Esophagus muscularis mucosa (tissue), 4 donors: Measurements from ENCODE around the gene MEIOSIN. TPM values are rescaled to one million over a fixed set of nuclear protein-coding genes. Genes with fewer than 3 reads are reported as not detected.

Source experiments
- DNase-seq: peaks from one replicate; pipeline ENCODE4 v3.0.0-alpha.2; 2017; ENCODE audit errors: extremely low spot score
- H3K27ac ChIP-seq, 4 donors: fragments of 200-600 bp; sonication (generic); replicated peaks in 1 of 4; 1 replicate in 3 of 4; 2 replicates in 1 of 4; pipeline ENCODE4 v1.5.1; 2016 to 2019; ENCODE audit warnings: mild to moderate bottlenecking in 1 of 4
- H3K27me3 ChIP-seq, 4 donors: fragments of 200-600 bp; sonication (generic); one replicate each; pipeline versions ENCODE4 v1.5.1 to v1.6.0; 2016 to 2019
- H3K36me3 ChIP-seq, 4 donors: fragments of 200-600 bp; sonication (generic); one replicate each; pipeline ENCODE4 v1.5.1; 2016 to 2019
- H3K4me1 ChIP-seq, 4 donors: fragments of 200-600 bp; sonication (generic); one replicate each; pipeline ENCODE4 v1.5.1; 2016 to 2019
- H3K4me3 ChIP-seq, 4 donors: fragments of 200-600 bp; sonication (generic); 1 replicate in 2 of 4; 2 replicates in 2 of 4; pipeline ENCODE4 v1.5.1; 2016 to 2019; ENCODE audit warnings: mild to moderate bottlenecking in 4 of 4, moderate library complexity in 1 of 4
- H3K9me3 ChIP-seq, 4 donors: fragments of 200-600 bp; sonication (generic); 1 replicate in 3 of 4; 2 replicates in 1 of 4; pipeline ENCODE4 v1.5.1; 2016 to 2019
- CTCF ChIP-seq, 3 experiments: fragments of 200-600 bp in 2 of 3; fragments of 450-650 bp in 1 of 3; sonication (generic) in 2 of 3; IDR thresholded peaks; one replicate each; pipeline ENCODE4 v1.5.1; 2017 to 2019; ENCODE audit warnings: antibody characterized with exemption in 3 of 3, mild to moderate bottlenecking in 2 of 3, moderate library complexity in 1 of 3
- EP300 ChIP-seq: sonication (generic); formaldehyde crosslinking; IDR thresholded peaks from one replicate; pipeline ENCODE4 v1.6.1; 2017; ENCODE audit warnings: antibody characterized with exemption
- POLR2A ChIP-seq: fragments of 450-650 bp; IDR thresholded peaks from one replicate; pipeline ENCODE4 v1.6.1; 2017; ENCODE audit warnings: antibody characterized with exemption, moderate library complexity, mild to moderate bottlenecking, low read depth
- POLR2AphosphoS5 ChIP-seq, 2 donors: sonication (generic); formaldehyde crosslinking; IDR thresholded peaks; one replicate each; pipeline ENCODE4 v1.6.1; 2017; ENCODE audit warnings: antibody characterized with exemption in 2 of 2
- WGBS: methylation state at CpG from one replicate; pipeline ENCODE4 v1.1.5; 2018; 5-methylcytosine and 5-hydroxymethylcytosine counted together
- intact Hi-C: fragments of 100-400 bp; cut with DNase I; formaldehyde crosslinking; loops from one replicate; pipeline ENCODE4 v1.15.1; 2023
- total RNA-seq, 4 donors: library from RNA; depleted of rRNA; stranded (reverse); fragments of >200 nt; gene quantifications; one replicate each; pipeline versions ENCODE4 v1.1.0 to v1.2.1, GENCODE V29; 2016

MEIOSIN gene
- total RNA-seq, 4 donors from 2014 or later: not detected

- 25% methylated on average over 2 of the region's 2 CpGs for WGBS
- peaks cover 10 to 48% (median 41%) of the 10 kb centered on the region in 4 donors for H3K4me1 ChIP-seq
Measured at GRCh38 chr19:45773384-45773783, 40.1 kb downstream of the MEIOSIN start.

GRCh38 chr19:45774765-45775164, 41.5 kb downstream of the MEIOSIN start:
- DNase-seq: no peak
- H3K36me3 ChIP-seq: peaks cover 33 to 72% (median 53%) of the 10 kb centered on the region in 4 donors
- no peak for TF ChIP-seq CTCF (IDR thresholded peaks at IDR 0.05)
- TF ChIP-seq POLR2AphosphoS5 (IDR thresholded peaks at IDR 0.05): no peak
- TF ChIP-seq EP300: no peak
- no peak for TF ChIP-seq POLR2A

More at GRCh38 chr19:45773384-45773783, 40.1 kb downstream of the MEIOSIN start:
- Histone ChIP-seq H3K27ac (peak overlapping the region in 3 of 4 donors; percentile 91 to 98 (median 98)), H3K27me3 (no peaks in the 10 kb centered on the region), H3K9me3 (no peaks in the 10 kb centered on the region), H3K36me3 (peaks cover 30 to 63% (median 44%) of the 10 kb centered on the region in 4 donors), H3K4me3 (no peak overlapping the region)
- DNase-seq: no peak
- intact Hi-C loops: no loop called here
- TF ChIP-seq EP300 (no peak), POLR2A (no peak), POLR2AphosphoS5 (IDR thresholded peaks at IDR 0.05) (no peak), CTCF (IDR thresholded peaks at IDR 0.05) (no peak)

GRCh38 chr19:45777395-45777961, 44.2 kb downstream of the MEIOSIN start:
- Histone ChIP-seq H3K4me1 (peaks cover 28 to 59% (median 52%) of the 10 kb centered on the region in 4 donors), H3K27ac (peak overlapping the region in 3 of 4 donors; percentile 94 to 97 (median 96)), H3K4me3 (no peak overlapping the region), H3K27me3 (no peaks in the 10 kb centered on the region), H3K9me3 (no peaks in the 10 kb centered on the region), H3K36me3 (peaks cover 33 to 57% (median 48%) of the 10 kb centered on the region in 4 donors)
- intact Hi-C loops: no loop called here
- TF ChIP-seq POLR2A (no peak), CTCF (IDR thresholded peaks at IDR 0.05) (no peak), EP300 (no peak), POLR2AphosphoS5 (IDR thresholded peaks at IDR 0.05) (no peak)
- 86% methylated on average over 19 of the region's 34 CpGs for WGBS
- no peak for DNase-seq

More at GRCh38 chr19:45774765-45775164, 41.5 kb downstream of the MEIOSIN start:
- Histone ChIP-seq H3K27me3 (no peaks in the 10 kb centered on the region), H3K4me3 (no peak overlapping the region), H3K9me3 (no peaks in the 10 kb centered on the region), H3K27ac (no peak overlapping the region), H3K4me1 (peaks cover 18 to 59% (median 51%) of the 10 kb centered on the region in 4 donors)
- WGBS: 77% methylated on average over 5 of the region's 9 CpGs
- intact Hi-C loops: no loop called here

- H3K4me1 ChIP-seq: peaks cover 31 to 59% (median 55%) of the 10 kb centered on the region in 4 donors
- peak overlapping the region; percentile 94 to 97 (median 95) for H3K27ac ChIP-seq
- no peaks in the 10 kb centered on the region for H3K9me3 ChIP-seq
- no peaks in the 10 kb centered on the region for H3K27me3 ChIP-seq
- intact Hi-C loops: no loop called here
- no peak for TF ChIP-seq POLR2A
- no peak for TF ChIP-seq POLR2AphosphoS5 (IDR thresholded peaks at IDR 0.05)
- TF ChIP-seq CTCF (IDR thresholded peaks at IDR 0.05): no peak
- no peak for TF ChIP-seq EP300
- H3K36me3 ChIP-seq: peaks cover 33 to 50% (median 45%) of the 10 kb centered on the region in 4 donors
- DNase-seq: no peak
- WGBS: 81% methylated on average over 24 of the region's 28 CpGs
- no peak overlapping the region for H3K4me3 ChIP-seq
Measured at GRCh38 chr19:45778010-45778661, 44.9 kb downstream of the MEIOSIN start.
